Fibroblast of peridontal ligament (primary cell): ENCODE measurements around the gene SKI.
A peak's percentile ranks its signal among the peaks of the same experiment; 100 is the strongest.

Experiments used
- DNase-seq: peaks from one replicate; pipeline ENCODE4 v3.0.0-alpha.2; 2010; ENCODE audit errors: extremely low read depth

Gene SKI

DNA sequence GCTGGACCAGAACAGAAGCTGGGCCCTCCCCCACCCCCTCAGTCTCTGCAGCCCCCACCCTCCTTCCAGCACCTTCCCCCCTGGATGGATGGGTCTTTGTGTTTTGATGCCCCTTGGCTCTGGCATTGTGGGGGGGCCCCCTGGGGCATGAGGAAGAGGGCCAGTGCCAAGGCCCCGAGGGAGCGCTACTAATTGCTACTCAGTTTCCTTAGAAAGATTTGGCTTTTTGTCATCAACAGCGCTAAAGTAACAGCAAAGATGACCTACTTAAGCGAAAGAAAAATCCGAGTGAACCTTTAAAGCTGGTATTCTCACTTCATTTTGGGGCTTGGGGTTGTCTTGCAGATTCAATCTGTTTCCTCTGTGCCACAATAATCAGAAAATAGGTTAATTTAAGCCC, 63.5 kb downstream of the SKI start:
- DNase-seq, result peak; percentile 21

- DNase-seq, result no peak
Observed at GRCh38 chr1:2292725-2293450, 64.8 kb downstream of the SKI start.

DNA sequence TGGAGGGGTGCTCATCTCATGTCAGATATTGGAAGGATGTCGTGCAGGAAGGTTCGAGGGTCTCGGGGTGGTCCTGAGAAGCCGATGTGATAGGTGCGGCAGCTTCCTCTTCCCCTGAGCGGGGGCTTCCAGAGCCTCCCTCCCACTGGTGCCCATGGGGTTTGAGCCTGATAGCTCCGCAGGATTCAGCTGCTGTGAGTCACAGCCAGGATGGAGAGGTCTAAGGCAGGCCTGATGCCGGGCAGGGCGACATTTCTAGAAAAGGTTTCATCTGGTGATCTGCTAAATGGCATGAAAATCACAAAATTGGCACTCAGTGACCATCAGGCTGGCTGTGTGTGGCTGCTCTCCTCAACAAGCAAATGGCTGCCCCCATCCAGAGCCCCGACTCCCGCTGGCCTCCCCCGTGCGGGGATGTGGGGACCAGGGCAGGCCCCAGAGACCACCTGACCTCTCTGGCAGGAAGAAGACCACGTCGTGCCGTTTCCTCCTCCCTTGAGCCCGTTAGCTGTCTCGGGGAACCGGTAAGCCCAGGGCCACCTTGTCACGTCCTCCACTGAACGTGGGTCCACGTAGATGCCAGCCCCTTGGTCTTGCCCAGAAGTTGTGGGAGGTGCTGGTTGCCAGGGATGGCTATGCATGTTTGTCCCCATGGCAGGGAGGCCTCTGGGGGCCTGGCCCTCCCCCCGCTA, 66.1 kb downstream of the SKI start:
- DNase-seq, result peak; percentile 17

DNA sequence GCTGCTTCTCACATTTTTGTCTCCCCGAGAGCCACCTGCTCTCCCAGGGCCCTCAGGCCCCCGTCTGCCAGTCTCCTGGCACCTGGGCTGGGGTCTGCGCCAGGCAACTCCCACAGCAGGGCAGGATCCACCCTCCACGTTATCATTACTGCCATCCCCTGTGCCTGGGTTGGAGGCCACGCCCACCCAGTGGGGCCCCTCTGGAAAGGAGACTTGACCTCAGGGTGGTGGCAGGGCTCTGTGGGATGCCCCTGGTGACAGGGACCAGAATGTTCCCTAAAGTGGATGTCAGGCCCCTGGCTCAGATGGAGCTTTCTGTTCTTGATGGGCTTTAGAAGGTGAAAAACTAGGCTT, 66.6 kb downstream of the SKI start:
- no peak for DNase-seq

- DNase-seq, result no peak
Observed at GRCh38 chr1:2295526-2295925, 67.4 kb downstream of the SKI start.

- DNase-seq, result peak; percentile 33
Observed at GRCh38 chr1:2296211-2296610, 68.1 kb downstream of the SKI start.

DNA sequence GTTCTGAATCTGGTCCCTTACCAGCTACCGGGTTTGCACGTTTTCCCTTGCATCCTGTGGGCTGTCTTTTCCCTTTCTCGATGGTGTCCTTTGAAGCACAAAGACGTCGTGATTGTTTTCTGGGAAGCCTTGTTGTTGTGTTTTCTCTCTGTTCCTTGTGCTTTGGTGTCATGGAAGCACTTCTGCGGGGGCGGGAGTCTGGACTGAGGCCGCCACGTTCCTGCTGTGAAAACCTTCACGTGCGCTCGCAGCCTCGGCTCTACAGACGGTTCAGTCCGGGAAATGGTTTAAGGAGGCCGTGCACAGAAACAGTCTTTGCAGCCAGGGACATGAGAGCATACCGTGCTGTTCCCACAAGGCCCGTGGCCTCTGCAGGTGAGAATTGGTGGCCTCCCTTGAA, 68.5 kb downstream of the SKI start:
- DNase-seq, result no peak

GRCh38 chr1:2297246-2298011, 69.3 kb downstream of the SKI start:
- DNase-seq, result no peak

DNA sequence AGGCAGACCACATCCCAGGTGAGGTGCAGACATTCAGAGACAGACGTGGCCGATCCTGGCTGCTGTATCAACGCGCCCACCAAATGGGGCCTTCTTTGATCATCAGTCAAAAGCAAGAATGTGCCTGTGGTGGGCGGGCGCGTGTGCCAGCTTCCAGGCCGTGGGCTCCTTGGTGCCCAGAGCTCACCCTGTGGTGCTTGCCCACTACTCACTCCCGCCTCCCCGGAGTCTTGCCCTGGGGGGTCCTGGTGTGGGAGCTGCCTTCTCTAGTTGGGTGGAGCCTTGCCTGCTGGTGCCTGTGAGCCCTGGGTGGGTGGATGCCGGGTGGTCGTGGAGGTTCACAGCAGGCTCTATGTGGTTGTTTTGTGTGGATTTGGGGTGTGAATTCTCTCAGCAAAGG, 70.6 kb downstream of the SKI start:
- DNase-seq, result no peak

DNA sequence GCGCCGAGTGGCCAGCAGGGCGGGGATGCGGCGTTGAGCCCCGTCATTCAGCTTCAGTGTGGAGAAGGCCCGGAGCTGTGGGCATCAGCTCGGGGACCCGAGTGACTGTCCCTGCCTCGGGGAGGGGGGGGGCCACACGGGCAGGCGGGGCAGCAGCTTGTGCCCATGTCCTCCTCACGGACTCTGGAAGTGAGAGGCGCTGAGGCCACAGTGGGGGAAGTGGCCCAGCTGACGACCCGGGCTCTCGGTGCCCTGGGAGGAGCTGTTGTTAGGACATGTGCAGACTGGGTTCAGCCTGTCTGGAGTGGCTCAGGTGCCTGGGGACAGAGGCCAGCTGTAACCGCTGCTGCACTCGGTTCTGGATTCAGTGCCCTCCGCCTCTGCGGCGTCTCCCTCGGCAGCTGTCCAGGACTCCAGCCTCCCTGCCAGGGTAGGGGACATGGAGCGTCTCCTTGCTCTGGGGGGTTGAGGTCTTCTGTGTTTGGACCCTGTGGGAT, 71.1 kb downstream of the SKI start:
- no peak for DNase-seq

DNA sequence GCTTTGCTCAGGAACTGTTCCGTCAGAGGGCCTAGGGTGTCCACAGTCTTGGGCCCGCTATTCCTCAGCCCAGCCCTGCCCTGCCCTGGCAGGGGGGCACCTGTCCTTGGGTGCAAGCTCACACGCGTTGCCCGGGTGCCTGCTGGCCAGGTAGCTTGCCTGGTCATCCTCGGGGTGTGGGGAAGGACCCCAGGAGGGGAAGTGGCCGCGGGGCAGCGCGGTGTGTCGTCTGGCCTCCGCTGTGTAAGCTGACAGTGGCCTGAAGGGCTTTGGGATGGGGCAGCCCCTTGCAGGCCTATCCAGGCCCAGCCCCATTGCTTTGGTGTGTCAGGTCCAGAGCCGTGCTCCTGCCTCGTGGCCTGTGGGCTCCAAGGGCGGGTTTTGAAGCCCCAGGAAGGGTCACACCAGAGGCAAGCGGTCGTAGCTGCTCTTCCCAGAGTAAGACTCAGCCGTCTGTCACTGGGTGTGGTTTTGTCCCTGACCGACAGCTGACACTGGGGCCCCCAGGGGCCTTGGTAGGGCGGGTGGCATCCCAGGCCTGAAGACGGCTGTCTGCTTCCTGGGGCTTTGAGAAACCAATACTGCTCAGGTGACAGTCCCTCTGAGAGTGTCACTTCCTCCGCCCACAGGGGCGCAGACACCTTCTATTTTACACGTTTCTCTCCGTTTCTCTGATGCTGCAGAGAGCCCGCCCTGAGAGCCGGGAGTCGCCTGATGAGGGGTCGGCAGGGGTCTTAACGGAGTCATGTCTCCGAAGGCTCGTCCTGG, 72.1 kb downstream of the SKI start:
- DNase-seq, result no peak

- peak; percentile 31 for DNase-seq
Observed at GRCh38 chr1:2300851-2301606, 72.9 kb downstream of the SKI start.

- no peak for DNase-seq
Observed at GRCh38 chr1:2301607-2302291, 73.6 kb downstream of the SKI start.

GRCh38 chr1:2302292-2302925, 74.3 kb downstream of the SKI start:
- no peak for DNase-seq

DNA sequence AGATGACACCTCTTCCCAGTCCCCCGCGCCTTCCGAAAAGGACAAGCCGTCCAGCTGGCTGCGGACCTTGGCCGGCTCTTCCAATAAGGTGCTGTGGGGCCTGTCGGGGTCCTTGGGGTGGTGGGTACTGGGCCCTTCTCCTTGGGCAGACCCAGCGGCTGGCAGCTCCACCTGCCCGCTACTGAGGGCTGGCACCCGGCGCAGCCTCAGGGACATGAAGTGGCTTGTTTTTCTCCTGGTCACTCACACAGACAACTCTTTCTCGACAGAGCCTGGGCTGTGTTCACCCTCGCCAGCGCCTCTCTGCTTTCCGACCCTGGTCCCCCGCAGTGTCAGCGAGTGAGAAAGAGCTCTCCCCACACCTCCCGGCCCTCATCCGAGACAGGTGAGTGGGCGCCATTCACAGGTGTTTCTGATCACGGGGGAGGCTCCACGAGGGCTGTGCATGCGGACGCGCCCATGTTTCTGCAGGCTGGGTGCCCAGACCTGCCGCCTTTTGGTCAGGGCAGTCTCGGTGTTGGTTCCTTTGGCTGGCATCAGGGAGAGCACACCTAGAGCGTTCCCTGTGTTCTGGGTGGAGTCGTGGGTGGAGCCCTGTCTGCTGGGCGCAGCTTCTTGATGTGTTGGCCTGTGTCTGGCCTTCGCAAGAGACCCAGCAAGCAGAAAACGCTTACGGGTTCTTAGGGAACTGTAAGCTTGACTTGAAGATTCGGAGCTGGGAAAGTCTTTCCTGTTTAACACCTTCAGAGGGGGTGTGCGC, 75.1 kb downstream of the SKI start:
- no peak for DNase-seq

DNA sequence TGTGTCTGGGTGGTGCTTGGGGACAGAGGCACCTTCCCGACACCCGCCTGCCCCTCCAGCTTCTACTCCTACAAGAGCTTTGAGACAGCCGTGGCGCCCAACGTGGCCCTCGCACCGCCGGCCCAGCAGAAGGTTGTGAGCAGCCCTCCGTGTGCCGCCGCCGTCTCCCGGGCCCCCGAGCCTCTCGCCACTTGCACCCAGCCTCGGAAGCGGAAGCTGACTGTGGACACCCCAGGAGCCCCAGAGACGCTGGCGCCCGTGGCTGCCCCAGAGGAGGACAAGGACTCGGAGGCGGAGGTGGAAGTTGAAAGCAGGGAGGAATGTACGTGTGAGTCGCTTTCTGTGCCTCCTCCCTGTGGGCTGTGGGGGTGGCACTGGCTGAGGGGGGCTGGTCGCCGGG, 75.7 kb downstream of the SKI start:
- DNase-seq, result no peak

DNA sequence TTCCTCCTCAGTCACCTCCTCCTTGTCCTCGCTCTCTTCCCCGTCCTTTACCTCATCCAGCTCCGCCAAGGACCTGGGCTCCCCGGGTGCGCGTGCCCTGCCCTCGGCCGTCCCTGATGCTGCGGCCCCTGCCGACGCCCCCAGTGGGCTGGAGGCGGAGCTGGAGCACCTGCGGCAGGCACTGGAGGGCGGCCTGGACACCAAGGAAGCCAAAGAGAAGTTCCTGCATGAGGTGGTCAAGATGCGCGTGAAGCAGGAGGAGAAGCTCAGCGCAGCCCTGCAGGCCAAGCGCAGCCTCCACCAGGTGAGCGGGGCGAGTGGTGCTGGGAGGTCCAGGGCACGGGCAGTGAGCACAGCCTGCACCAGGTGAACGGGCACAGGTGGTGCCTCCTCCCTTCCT, 76.2 kb downstream of the SKI start:
- DNase-seq, result no peak

- no peak for DNase-seq
Observed at GRCh38 chr1:2304921-2305681, 77.0 kb downstream of the SKI start.
